ENCODE data around the gene DSTN. TPM values are rescaled to one million over a fixed set of nuclear protein-coding genes. Genes with fewer than 3 reads are reported as not detected.

Gene DSTN
- total and polyA plus RNA-seq, 12 donors: 261 to 802 (median 546) TPM

DNA sequence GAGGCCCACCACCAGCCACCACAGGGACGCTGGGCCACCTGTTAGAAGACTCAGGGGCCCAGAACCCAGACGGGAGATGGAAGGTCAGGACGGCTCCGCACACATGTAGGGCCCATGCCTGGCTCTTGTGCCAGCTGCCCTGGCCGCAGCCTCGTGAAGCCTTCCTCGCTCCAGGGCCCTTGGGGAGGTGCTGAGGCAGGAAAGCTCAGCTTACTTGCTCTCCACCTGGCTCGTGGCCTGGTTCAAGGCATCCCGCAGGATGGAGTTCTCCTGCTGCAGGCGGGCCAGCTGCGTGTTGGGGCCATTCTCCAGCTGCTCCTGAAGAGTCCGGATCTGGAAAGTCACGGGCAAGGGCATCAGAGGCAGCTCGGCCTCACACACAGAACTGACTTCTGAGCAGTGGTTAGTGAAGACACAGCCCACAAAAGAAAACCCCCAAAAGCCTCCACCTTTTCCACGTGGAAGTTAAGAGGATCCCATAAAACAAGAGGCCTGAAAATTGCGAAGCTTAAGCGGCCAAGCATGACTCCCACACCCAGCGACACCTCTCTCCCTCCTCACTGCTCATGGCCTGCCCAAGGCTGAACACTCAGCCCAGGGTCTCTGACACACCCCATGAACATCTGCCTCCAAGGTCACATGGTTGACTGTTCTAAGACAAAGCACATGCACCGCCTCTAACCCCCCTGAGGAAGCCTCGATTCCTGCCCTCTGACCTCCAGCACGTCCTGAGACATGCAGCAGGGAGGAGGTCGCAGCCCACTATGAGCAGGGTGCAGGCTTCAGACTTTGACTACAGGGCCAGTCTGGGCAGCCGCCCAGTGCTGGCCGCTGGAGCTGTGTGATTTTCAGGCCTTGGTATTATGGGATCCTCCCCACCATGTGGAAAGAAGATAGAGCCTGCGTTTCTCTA is 65.7 kb downstream of the DSTN start:
- DNase-seq (no peak), ATAC-seq (peak in 7 of 8 donors; percentile 12 to 42 (median 32))
- H3K4me1 ChIP-seq: peaks cover 4 to 56% (median 31%) of the 10 kb centered on the region in 9 donors
- H3K27me3 ChIP-seq: no peaks in the 10 kb centered on the region
- TF ChIP-seq, protein P1, sequence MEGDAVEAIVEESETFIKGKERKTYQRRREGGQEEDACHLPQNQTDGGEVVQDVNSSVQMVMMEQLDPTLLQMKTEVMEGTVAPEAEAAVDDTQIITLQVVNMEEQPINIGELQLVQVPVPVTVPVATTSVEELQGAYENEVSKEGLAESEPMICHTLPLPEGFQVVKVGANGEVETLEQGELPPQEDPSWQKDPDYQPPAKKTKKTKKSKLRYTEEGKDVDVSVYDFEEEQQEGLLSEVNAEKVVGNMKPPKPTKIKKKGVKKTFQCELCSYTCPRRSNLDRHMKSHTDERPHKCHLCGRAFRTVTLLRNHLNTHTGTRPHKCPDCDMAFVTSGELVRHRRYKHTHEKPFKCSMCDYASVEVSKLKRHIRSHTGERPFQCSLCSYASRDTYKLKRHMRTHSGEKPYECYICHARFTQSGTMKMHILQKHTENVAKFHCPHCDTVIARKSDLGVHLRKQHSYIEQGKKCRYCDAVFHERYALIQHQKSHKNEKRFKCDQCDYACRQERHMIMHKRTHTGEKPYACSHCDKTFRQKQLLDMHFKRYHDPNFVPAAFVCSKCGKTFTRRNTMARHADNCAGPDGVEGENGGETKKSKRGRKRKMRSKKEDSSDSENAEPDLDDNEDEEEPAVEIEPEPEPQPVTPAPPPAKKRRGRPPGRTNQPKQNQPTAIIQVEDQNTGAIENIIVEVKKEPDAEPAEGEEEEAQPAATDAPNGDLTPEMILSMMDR (IDR thresholded peaks at IDR 0.05): no peak
- intact Hi-C loops (cut with DNase I): no loop called here
- H3K27ac ChIP-seq: peak overlapping the region in 7 of 10 donors; percentile 2 to 76 (median 47)
- peaks cover 0 to 100% (median 20%) of the 10 kb centered on the region in 9 donors for H3K36me3 ChIP-seq
- no peaks in the 10 kb centered on the region for H3K9me3 ChIP-seq
- WGBS, 2 donors: 72 to 74% methylated on average over 25 of the region's 25 CpGs
- H3K4me3 ChIP-seq: no peak overlapping the region

DNA sequence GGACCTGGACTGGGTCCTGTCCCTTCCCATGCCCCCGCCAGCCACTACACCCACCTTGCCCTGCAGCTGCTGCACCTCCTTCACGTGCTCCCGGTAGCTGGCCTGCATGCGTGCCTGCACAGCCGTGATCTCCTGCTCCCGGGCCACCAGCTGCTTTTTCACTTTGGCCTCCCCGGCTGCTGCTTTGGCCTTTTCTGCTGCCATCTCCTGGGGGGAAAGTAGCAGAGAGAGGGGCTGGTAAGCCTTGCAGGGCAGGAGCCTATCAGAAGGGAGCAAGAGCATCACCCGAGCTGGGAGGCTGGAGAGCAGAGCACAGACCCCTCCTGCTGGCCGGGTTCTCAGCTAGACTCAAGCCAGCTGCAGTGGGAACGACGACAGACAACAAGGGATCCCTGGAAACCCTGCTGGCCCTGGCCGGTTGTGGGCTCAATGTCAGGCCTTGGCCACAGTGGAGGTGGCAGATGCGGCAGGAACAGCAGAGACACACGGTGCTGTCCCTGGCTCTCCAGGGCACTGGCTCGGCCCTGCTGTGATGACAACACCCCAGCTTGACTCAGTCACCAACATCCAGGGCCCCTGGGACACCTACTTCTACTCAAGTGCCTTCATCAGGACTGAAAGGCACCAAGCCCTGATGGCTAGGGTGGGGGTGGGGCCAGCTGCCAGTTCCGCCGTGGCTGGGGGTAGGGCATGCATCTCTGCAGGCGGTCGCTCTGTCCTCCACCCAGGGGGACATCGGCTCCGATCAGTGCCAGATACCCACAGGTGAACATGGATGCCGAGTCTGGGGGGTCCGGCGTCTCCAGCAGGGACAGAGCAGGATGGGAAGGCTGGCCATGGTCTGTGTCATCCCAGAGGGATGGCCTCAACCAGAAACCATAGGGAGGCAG is 66.9 kb downstream of the DSTN start:
- Histone ChIP-seq H3K4me3 (no peak overlapping the region), H3K9me3 (no peaks in the 10 kb centered on the region), H3K27ac (peak overlapping the region in 4 of 10 donors; percentile 1 to 35 (median 4)), H3K36me3 (peaks cover 0 to 100% (median 20%) of the 10 kb centered on the region in 9 donors), H3K27me3 (no peaks in the 10 kb centered on the region), H3K4me1 (peaks cover 4 to 68% (median 34%) of the 10 kb centered on the region in 9 donors)
- DNase-seq (no peak), ATAC-seq (peak in 7 of 8 donors; percentile 25 to 60 (median 30))
- intact Hi-C loops (cut with DNase I): no loop called here
- TF ChIP-seq, protein P1 (IDR thresholded peaks at IDR 0.05): peak in 3 of 9 donors; percentile 14 to 33 (median 15)
- 74 to 76% methylated on average over 24 of the region's 24 CpGs for WGBS, 2 donors

DNA sequence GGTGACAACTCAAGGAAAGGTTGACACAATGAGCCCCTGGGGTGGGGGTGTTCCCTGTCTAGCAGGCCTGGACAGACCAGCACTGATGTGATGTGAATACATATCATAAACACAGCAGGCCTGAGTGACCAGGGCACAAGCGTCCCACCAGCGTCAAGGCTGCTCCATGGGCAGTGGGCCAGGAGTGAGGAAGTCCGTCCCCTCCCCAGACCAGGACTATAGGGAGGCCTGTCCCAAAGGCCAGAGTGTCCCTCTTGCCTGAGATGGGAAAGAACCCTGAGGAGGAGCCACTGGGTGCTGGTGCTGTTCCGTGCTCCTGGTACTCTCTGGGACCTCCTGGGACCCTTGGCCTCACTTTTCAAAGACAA is 67.5 kb downstream of the DSTN start:
- peaks cover 7 to 74% (median 38%) of the 10 kb centered on the region in 9 donors for H3K4me1 ChIP-seq
- no peak for DNase-seq
- 57 to 74% methylated on average over 4 of the region's 4 CpGs for WGBS, 2 donors
- H3K27me3 ChIP-seq: no peaks in the 10 kb centered on the region
- peak overlapping the region in 1 of 10 donors; percentile 35 for H3K27ac ChIP-seq
- no peak for ATAC-seq
- no peak overlapping the region for H3K4me3 ChIP-seq
- H3K9me3 ChIP-seq: no peaks in the 10 kb centered on the region
- intact Hi-C loops (cut with DNase I): no loop called here
- H3K36me3 ChIP-seq: peaks cover 0 to 100% (median 20%) of the 10 kb centered on the region in 9 donors
- TF ChIP-seq, protein P1 (IDR thresholded peaks at IDR 0.05): no peak
